HepG2 (cell line): ENCODE data around the gene TBX19. TPM values are rescaled to one million over a fixed set of nuclear protein-coding genes. Genes with fewer than 3 reads are reported as not detected.

Experiments
- ATAC-seq: fragments of 200-7000 bp; cut with Tn5 transposase; 3 replicates; pipeline ENCODE4 v1.9.1; 2020; ENCODE audit warnings: mild to moderate bottlenecking, moderate library complexity
- BruUV-seq: library from RNA; stranded (reverse); fragments of 400-500 nt; replicated peaks from 2 replicates; lab custom pipeline; 2021; lab: Mats Ljungman, UMichigan
- CTCF ChIA-PET: fragments of 300-600 bp; formaldehyde crosslinking; extraction: SDS; loops from one replicate; lab custom pipeline; 2021; ENCODE audit warnings: low total read pairs, inconsistent platforms, low intra/inter-chr PET ratio; lab: Yijun Ruan, JAX
- POLR2A ChIA-PET: fragments of 350-600 bp; sonication (Branson Sonifier 250); formaldehyde crosslinking; loops from one replicate; lab custom pipeline; 2020; ENCODE audit warnings: antibody characterized with exemption, inconsistent platforms; lab: Yijun Ruan, JAX
- DNase-seq: peaks from one replicate; pipeline ENCODE4 v3.0.0-alpha.2; 2015; ENCODE audit warnings: low spot score
- FAIRE-seq: peaks from 3 replicates; lab custom pipeline; 2011; peaks lifted over from hg19 to GRCh38; lab: Jason Lieb, UNC
- H2AFZ ChIP-seq: one replicate; pipeline ENCODE4 v1.6.1; 2011; ENCODE audit warnings: low read length, inconsistent platforms
- H3K27ac ChIP-seq: fragments of 300-600 bp; 3 replicates; pipeline ENCODE4 v1.8.0; 2011; ENCODE audit warnings: mixed run types, mild to moderate bottlenecking, mixed read lengths, low read length, inconsistent platforms; ENCODE audit not compliant: insufficient read depth; ENCODE audit errors: extremely low read length
- H3K27me3 ChIP-seq, 2 experiments: fragments of 200-600 bp in 1 of 2; 2 replicates in 1 of 2; 3 replicates in 1 of 2; pipeline versions ENCODE4 v1.6.0 to v1.8.0; 2011; ENCODE audit warnings: low read length in 2 of 2, mild to moderate bottlenecking in 2 of 2, moderate library complexity in 2 of 2, inconsistent platforms in 1 of 2; ENCODE audit not compliant: insufficient read depth in 2 of 2, control insufficient read depth in 1 of 2
- H3K36me3 ChIP-seq, 2 experiments: fragments of 200-600 bp in 1 of 2; replicated peaks in 1 of 2; 2 replicates in 1 of 2; 3 replicates in 1 of 2; pipeline versions ENCODE4 v1.5.1 to v1.8.0; 2011; ENCODE audit warnings: low read length in 2 of 2, inconsistent platforms in 1 of 2; ENCODE audit not compliant: insufficient read depth in 2 of 2, control insufficient read depth in 1 of 2
- H3K4me1 ChIP-seq: 2 replicates; pipeline ENCODE4 v1.5.1; 2012; ENCODE audit warnings: low read length, inconsistent platforms; ENCODE audit not compliant: insufficient read depth
- H3K4me2 ChIP-seq: 2 replicates; pipeline ENCODE4 v1.6.0; 2011; ENCODE audit warnings: low read depth, low read length, inconsistent platforms
- H3K4me3 ChIP-seq, 3 experiments: fragments of 200-600 bp in 1 of 3; sonication (generic), shearing (Covaris generic) in 1 of 3; replicated peaks in 1 of 3; 2 replicates each; pipeline ENCODE4 v1.5.1; 2011 to 2016; ENCODE audit warnings: low read length in 3 of 3, inconsistent platforms in 2 of 3, low read depth in 2 of 3, mild to moderate bottlenecking in 2 of 3, control low read depth in 1 of 3, mixed read lengths in 1 of 3; ENCODE audit not compliant: insufficient read depth in 1 of 3
- H3K79me2 ChIP-seq: one replicate; pipeline ENCODE4 v1.6.1; 2011; ENCODE audit warnings: low read length, inconsistent platforms; ENCODE audit not compliant: insufficient read depth
- H3K9ac ChIP-seq: 2 replicates; pipeline ENCODE4 v1.6.0; 2011; ENCODE audit warnings: mild to moderate bottlenecking, low read depth, low read length, inconsistent platforms; ENCODE audit not compliant: insufficient read depth
- H3K9me3 ChIP-seq: 2 replicates; pipeline ENCODE4 v1.5.1; 2012; ENCODE audit warnings: mild to moderate bottlenecking, low read length
- H4K20me1 ChIP-seq: 2 replicates; pipeline ENCODE4 v1.6.0; 2011; ENCODE audit warnings: inconsistent platforms, mild to moderate bottlenecking, low read length, moderate library complexity; ENCODE audit not compliant: insufficient read depth
- CBX2 ChIP-seq, 2 experiments: fragments of 200-600 bp in 1 of 2; sonication (generic); formaldehyde crosslinking in 1 of 2; IDR thresholded peaks; 2 replicates each; pipeline versions ENCODE4 v1.7.0 to v1.8.1; 2018 to 2022; ENCODE audit warnings: low read depth in 2 of 2, low read length in 1 of 2, mild to moderate bottlenecking in 1 of 2, missing genetic modification reagents in 1 of 2
- CHD4 ChIP-seq: fragments of 200-600 bp; sonication (generic); IDR thresholded peaks from 2 replicates; pipeline ENCODE4 v1.7.0; 2017; ENCODE audit warnings: mild to moderate bottlenecking, low read length, borderline replicate concordance
- FOXA1 ChIP-seq, 2 experiments: fragments of 450-650 bp in 1 of 2; sonication (generic) in 1 of 2; formaldehyde crosslinking in 1 of 2; IDR thresholded peaks; 2 replicates each; pipeline versions ENCODE4 v1.4.0 to v1.6.1; 2016 to 2020; ENCODE audit warnings: missing genetic modification reagents in 1 of 2
- KLF16 ChIP-seq, 2 experiments: sonication (generic) in 1 of 2; formaldehyde crosslinking in 1 of 2; IDR thresholded peaks; 2 replicates each; pipeline versions ENCODE4 v1.6.1 to v1.8.0; 2016 to 2023; ENCODE audit warnings: missing genetic modification reagents in 2 of 2, missing compliant biosample characterization in 1 of 2
- SPEN ChIP-seq: sonication (generic); formaldehyde crosslinking; IDR thresholded peaks from 2 replicates; pipeline ENCODE4 v1.5.1; 2020; ENCODE audit warnings: low read depth, mild to moderate bottlenecking, missing genetic modification reagents
- ZNF879 ChIP-seq: sonication (generic); formaldehyde crosslinking; IDR thresholded peaks from 2 replicates; pipeline ENCODE4 v1.8.1; 2023; ENCODE audit warnings: missing genetic modification reagents
- WGBS: methylation state at CpG from one replicate; pipeline ENCODE4 v1.1.6; 2017; ENCODE audit warnings: low lambda C conversion rate; 5-methylcytosine and 5-hydroxymethylcytosine counted together
- in situ Hi-C: cut with HindIII; loops from 2 replicates; pipeline ENCODE4 v1.10.0; 2017; ENCODE audit warnings: low pct_unique_long_range_greater_than_20kb; ENCODE audit not compliant: extremely low pct_ligation_motif_present
- intact Hi-C: fragments of 100-400 bp; cut with micrococcal nuclease; formaldehyde crosslinking; loops from one replicate; pipeline ENCODE4 v1.10.0; 2022; ENCODE audit not compliant: unreplicated experiment
- polyA plus RNA-seq, 8 experiments: library from polyadenylated mRNA; depleted of rRNA in 3 of 8; stranded (reverse) in 7 of 8; unstranded in 1 of 8; fragments of >200 nt; fragmentation: Illumina TruSeq in 4 of 8; extraction: Trizol in 4 of 8; gene quantifications; 2 replicates each; pipeline versions ENCODE4 v1.2.1 to v1.2.3, GENCODE V29; 2011 to 2016; ENCODE audit warnings: low read depth in 4 of 8, missing spikeins in 1 of 8, mixed read lengths in 1 of 8; ENCODE audit not compliant: insufficient read depth in 1 of 8
- total RNA-seq, 5 experiments: library from RNA; depleted of rRNA; stranded (reverse); fragments of >200 nt; fragmentation: Illumina TruSeq; extraction: Trizol; gene quantifications; 2 replicates each; pipeline ENCODE4 v1.2.3, GENCODE V29; 2016; ENCODE audit warnings: low read depth in 1 of 5
- TF ChIP-seq, protein P1 (sequence below): sonication (generic); formaldehyde crosslinking; IDR thresholded peaks from 2 replicates; pipeline ENCODE4 v1.5.1; 2020; ENCODE audit warnings: mild to moderate bottlenecking, missing genetic modification reagents

TBX19 gene
- total and polyA plus RNA-seq, 2 of the 13 experiments (the other 11 are each of a cell fraction or from before 2014, with no cell fraction given) = 0.31 to 1.4 TPM

DNA sequence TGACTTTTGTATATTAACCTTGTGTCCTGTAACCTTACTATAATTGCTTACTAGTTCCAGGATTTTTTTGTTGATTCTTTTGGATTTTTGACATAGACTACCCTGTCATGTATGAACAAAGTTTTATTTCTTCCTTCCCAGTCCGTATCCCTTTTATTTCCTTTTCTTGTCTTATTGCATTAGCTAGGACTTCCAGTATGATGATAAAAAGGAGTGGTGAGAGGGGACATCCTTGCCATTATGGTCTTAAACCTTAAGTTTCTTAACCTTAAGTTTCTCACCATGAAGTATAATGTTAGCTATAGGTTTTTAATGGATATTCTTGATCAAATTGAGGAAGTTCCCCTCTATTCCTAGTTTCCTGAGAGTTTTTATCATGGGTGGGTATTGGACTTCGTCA lies 24.5 kb upstream of the TBX19 start:
- Histone ChIP-seq H3K4me2 (no peak overlapping the region), H2AFZ (no peak overlapping the region), H3K4me1 (peaks cover 14% of the 10 kb centered on the region), H3K79me2 (no peaks in the 10 kb centered on the region), H4K20me1 (no peaks in the 10 kb centered on the region), H3K9me3 (peaks cover 22% of the 10 kb centered on the region), H3K4me3 (no peak overlapping the region), H3K9ac (no peak overlapping the region), H3K36me3 (no peaks in the 10 kb centered on the region; a peak in 1 of 5 replicates), H3K27ac (no peak overlapping the region), H3K27me3 (no peaks in the 10 kb centered on the region)
- in situ Hi-C loops = no loop called here
- intact Hi-C loops = no loop called here
- DNase-seq (no peak), ATAC-seq (no peak), FAIRE-seq (no peak)
- TF ChIP-seq CBX2 (IDR thresholded peaks at IDR 0.05; ENCODE audit: low read depth, low read length) (no peak), CBX2 (CRISPR knock-in tag; IDR thresholded peaks at IDR 0.05; ENCODE audit: low read depth) (no peak), FOXA1 (IDR thresholded peaks at IDR 0.05) (no peak), FOXA1 (CRISPR knock-in tag; IDR thresholded peaks at IDR 0.05) (no peak), SPEN (CRISPR knock-in tag) (no peak), ZNF879 (CRISPR knock-in tag) (no peak), KLF16 (CRISPR knock-in tag; IDR thresholded peaks at IDR 0.05) (no peak), CHD4 (peak; percentile 28; the same call in 1 of the 2 replicates)
- TF ChIP-seq, protein P1, sequence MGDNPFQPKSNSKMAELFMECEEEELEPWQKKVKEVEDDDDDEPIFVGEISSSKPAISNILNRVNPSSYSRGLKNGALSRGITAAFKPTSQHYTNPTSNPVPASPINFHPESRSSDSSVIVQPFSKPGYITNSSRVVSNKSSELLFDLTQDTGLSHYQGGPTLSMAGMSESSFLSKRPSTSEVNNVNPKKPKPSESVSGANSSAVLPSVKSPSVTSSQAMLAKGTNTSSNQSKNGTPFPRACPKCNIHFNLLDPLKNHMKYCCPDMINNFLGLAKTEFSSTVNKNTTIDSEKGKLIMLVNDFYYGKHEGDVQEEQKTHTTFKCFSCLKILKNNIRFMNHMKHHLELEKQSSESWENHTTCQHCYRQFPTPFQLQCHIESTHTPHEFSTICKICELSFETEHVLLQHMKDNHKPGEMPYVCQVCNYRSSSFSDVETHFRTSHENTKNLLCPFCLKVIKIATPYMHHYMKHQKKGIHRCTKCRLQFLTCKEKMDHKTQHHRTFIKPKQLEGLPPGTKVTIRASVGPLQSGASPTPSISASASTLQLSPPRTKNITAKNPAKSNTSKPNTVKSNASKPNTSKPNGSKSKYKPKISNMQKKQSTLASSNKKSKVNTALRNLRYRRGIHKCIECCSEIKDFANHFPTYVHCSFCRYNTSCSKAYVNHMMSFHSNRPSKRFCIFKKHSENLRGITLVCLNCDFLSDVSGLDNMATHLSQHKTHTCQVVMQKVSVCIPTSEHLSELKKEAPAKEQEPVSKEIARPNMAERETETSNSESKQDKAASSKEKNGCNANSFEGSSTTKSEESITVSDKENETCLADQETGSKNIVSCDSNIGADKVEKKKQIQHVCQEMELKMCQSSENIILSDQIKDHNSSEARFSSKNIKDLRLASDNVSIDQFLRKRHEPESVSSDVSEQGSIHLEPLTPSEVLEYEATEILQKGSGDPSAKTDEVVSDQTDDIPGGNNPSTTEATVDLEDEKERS (CRISPR knock-in tag) = peak; percentile 59; the same call in 1 of the 2 replicates
- ChIA-PET POLR2A (no interaction called here), CTCF (no interaction called here)
- BruUV-seq = no TSS peak
- WGBS = 96% methylated on average over 2 of the region's 2 CpGs
